Suprapubic skin (tissue), 4 donors: ENCODE measurements around the gene C6orf15. TPM values are rescaled to one million over a fixed set of nuclear protein-coding genes. Genes with fewer than 3 reads are reported as not detected.
"Not testable (repeated sequence)": the region's sequence is repeated elsewhere in the genome, so short reads cannot be mapped to it uniquely, and the experiment has no call there.

Source experiments
- DNase-seq, 2 donors: peaks; one replicate each; pipeline ENCODE4 v3.0.0-alpha.2; 2019; ENCODE audit warnings: low spot score in 2 of 2
- H3K27ac ChIP-seq: fragments of 200-600 bp; sonication (generic); one replicate; pipeline ENCODE4 v1.5.1; 2019
- H3K27me3 ChIP-seq: fragments of 200-600 bp; sonication (generic); one replicate; pipeline ENCODE4 v1.5.1; 2019
- H3K36me3 ChIP-seq: fragments of 200-600 bp; sonication (generic); one replicate; pipeline ENCODE4 v1.5.1; 2019
- H3K4me1 ChIP-seq: fragments of 200-600 bp; sonication (generic); one replicate; pipeline ENCODE4 v1.5.1; 2019
- H3K4me3 ChIP-seq: fragments of 200-600 bp; sonication (generic); one replicate; pipeline ENCODE4 v1.5.1; 2019; ENCODE audit warnings: mild to moderate bottlenecking
- H3K9me3 ChIP-seq: fragments of 200-600 bp; sonication (generic); one replicate; pipeline ENCODE4 v1.5.1; 2019
- CTCF ChIP-seq, 2 donors: fragments of 200-600 bp in 1 of 2; fragments of 450-650 bp in 1 of 2; sonication (generic) in 1 of 2; IDR thresholded peaks; one replicate each; pipeline ENCODE4 v1.5.1; 2016 to 2019; ENCODE audit warnings: antibody characterized with exemption in 2 of 2, mild to moderate bottlenecking in 1 of 2, moderate library complexity in 1 of 2
- EP300 ChIP-seq: sonication (generic); formaldehyde crosslinking; IDR thresholded peaks from one replicate; pipeline ENCODE4 v1.6.1; 2017; ENCODE audit warnings: antibody characterized with exemption
- POLR2A ChIP-seq, 2 donors: fragments of 450-650 bp; IDR thresholded peaks; one replicate each; pipeline ENCODE4 v1.6.1; 2017; ENCODE audit warnings: antibody characterized with exemption in 2 of 2, mild to moderate bottlenecking in 2 of 2, moderate library complexity in 2 of 2
- POLR2AphosphoS5 ChIP-seq, 3 donors: sonication (generic); formaldehyde crosslinking; IDR thresholded peaks; one replicate each; pipeline ENCODE4 v1.6.1; 2017; ENCODE audit warnings: antibody characterized with exemption in 3 of 3
- WGBS: methylation state at CpG from one replicate; pipeline ENCODE4 v1.1.5; 2018; 5-methylcytosine and 5-hydroxymethylcytosine counted together
- total RNA-seq, 4 donors: library from RNA; depleted of rRNA; stranded (reverse); fragments of >200 nt; gene quantifications; one replicate each; pipeline ENCODE4 v1.1.0, GENCODE V29; 2016

Gene C6orf15
- total RNA-seq, 4 donors from 2014 or later: 5.5 to 20.7 (median 8.8) TPM

DNA sequence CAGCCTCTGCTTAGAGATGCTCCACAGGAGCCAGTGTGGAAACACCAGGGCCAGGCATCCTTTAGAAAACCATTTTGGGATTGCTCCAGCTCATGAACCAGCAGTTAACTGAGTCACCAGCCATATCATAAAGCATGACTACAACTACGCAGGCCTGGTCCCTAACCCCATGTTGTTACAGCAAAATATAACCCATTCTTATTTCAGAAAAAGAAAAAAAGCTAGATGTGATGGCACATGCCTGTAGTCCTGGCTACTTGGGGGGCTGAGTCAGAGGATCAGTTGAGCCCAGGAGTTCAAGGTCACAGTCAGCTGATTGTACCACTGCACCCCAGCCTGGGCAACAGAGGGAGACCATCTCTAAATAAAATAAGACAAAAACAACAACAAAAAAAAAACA is 36.8 kb downstream of the C6orf15 start:
- no peak overlapping the region for H3K4me3 ChIP-seq
- TF ChIP-seq POLR2A (IDR thresholded peaks at IDR 0.05) (no peak), EP300 (no peak), CTCF (IDR thresholded peaks at IDR 0.05) (no peak), POLR2AphosphoS5 (IDR thresholded peaks at IDR 0.05) (no peak)
- no peak overlapping the region for H3K27ac ChIP-seq
- no peaks in the 10 kb centered on the region for H3K36me3 ChIP-seq
- H3K9me3 ChIP-seq: no peaks in the 10 kb centered on the region
- no peaks in the 10 kb centered on the region for H3K27me3 ChIP-seq
- DNase-seq: no peak
- peaks cover 12% of the 10 kb centered on the region for H3K4me1 ChIP-seq
- 100% methylated on average over 1 of the region's 1 CpG for WGBS

DNA sequence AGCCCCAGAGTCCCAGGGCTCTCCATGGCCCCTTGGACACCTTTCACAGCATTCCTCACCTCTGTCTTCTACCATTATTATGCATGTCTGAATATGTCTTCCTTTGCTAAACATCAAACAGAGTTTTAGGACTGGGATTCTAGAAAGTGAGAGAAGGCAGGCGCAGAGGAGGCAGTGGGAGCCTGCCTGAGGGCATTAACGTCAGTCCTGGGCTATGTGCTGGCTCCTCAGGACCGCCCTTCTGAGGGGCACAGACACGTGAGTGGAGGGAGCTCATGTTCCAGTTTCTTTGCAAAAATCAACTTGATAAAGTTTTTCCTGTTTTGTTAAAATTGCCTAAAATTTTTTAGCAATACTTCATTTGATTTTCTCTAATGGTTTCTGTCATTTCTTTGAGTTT is 38.0 kb downstream of the C6orf15 start:
- no peaks in the 10 kb centered on the region for H3K9me3 ChIP-seq
- no peak for TF ChIP-seq CTCF (IDR thresholded peaks at IDR 0.05)
- TF ChIP-seq POLR2A (IDR thresholded peaks at IDR 0.05): no peak
- TF ChIP-seq POLR2AphosphoS5 (IDR thresholded peaks at IDR 0.05): no peak
- no peak for TF ChIP-seq EP300

GRCh38 chr6:31070711-31071197 is 41.6 kb downstream of the C6orf15 start:
- Histone ChIP-seq H3K36me3 (no peaks in the 10 kb centered on the region), H3K27me3 (no peaks in the 10 kb centered on the region), H3K9me3 (no peaks in the 10 kb centered on the region), H3K27ac (no peak overlapping the region), H3K4me1 (peaks cover 10% of the 10 kb centered on the region), H3K4me3 (no peak overlapping the region)
- WGBS: 39% methylated on average over 6 of the region's 6 CpGs
- TF ChIP-seq EP300 (no peak), CTCF (IDR thresholded peaks at IDR 0.05) (peak; percentile 8 to 44)
- DNase-seq: no peak

More for the DNA sequence above, 38.0 kb downstream of the C6orf15 start:
- DNase-seq: no peak
- 82% methylated on average over 4 of the region's 4 CpGs for WGBS
- Histone ChIP-seq H3K36me3 (no peaks in the 10 kb centered on the region), H3K27me3 (no peaks in the 10 kb centered on the region), H3K4me3 (no peak overlapping the region), H3K4me1 (peaks cover 6% of the 10 kb centered on the region), H3K27ac (no peak overlapping the region)

DNA sequence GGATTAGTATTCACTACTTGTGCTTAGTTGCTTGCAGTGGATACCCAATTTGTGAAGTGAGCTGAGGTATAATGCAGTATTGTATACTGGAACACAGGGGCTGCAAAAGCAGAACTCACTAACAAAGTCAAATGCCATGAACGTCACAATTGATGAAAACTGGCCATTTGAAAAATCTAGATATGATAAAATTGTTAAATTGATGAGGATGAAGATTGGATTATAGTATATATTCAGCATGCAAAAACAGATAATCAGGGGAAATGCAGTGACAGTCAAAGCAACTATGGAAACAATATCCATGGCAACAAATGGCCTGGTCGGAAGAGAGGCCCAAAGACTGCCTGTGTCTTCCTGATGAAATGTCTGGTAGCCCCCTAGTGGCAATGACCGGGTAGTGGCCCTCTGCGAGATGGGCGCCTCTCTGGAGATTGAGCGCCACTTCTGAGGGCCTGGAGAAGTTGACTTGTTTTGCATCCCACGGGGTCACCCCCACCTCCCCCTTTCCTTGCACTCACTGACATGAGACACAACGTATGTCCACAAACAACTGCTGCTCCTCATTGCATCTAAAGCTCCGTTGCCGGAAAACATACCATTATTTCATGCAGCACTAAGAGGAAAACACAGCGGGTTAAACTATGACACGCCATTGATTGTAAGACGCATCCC is 43.6 kb downstream of the C6orf15 start:
- peak; percentile 41 to 86 for TF ChIP-seq CTCF (IDR thresholded peaks at IDR 0.05)
- TF ChIP-seq EP300: no peak
- TF ChIP-seq POLR2A (IDR thresholded peaks at IDR 0.05): no peak
- TF ChIP-seq POLR2AphosphoS5 (IDR thresholded peaks at IDR 0.05): no peak
- H3K4me1 ChIP-seq: peaks cover 10% of the 10 kb centered on the region
- H3K4me3 ChIP-seq: no peak overlapping the region

GRCh38 chr6:31067891-31068668 is 44.3 kb downstream of the C6orf15 start:
- H3K4me3 ChIP-seq, H3K36me3 ChIP-seq, DNase-seq, H3K27ac ChIP-seq, H3K27me3 ChIP-seq, H3K4me1 ChIP-seq, H3K9me3 ChIP-seq: not testable (repeated sequence)
- WGBS: 52% methylated on average over 6 of the region's 11 CpGs

More for the DNA sequence above, 43.6 kb downstream of the C6orf15 start:
- no peaks in the 10 kb centered on the region for H3K9me3 ChIP-seq
- WGBS: 55% methylated on average over 13 of the region's 13 CpGs
- no peaks in the 10 kb centered on the region for H3K36me3 ChIP-seq
- H3K27ac ChIP-seq: no peak overlapping the region
- no peaks in the 10 kb centered on the region for H3K27me3 ChIP-seq
- DNase-seq: peak; percentile 75 to 84

- H3K27me3 ChIP-seq, H3K4me1 ChIP-seq, H3K9me3 ChIP-seq, H3K36me3 ChIP-seq, H3K4me3 ChIP-seq, H3K27ac ChIP-seq, DNase-seq: not testable (repeated sequence)
- 100% methylated on average over 9 of the region's 32 CpGs for WGBS
Observed at GRCh38 chr6:31067028-31067427, 45.3 kb downstream of the C6orf15 start.
